NCI-H2029 treated with DMSO at 0.1 percent for 48 hours (cell line): Measurements from ENCODE around the gene RAPH1.

ENCODE experiments used
- DNase-seq: peaks from one replicate; lab custom pipeline; 2025; lab: John Stamatoyannopoulos, UW

Gene RAPH1, protein sequence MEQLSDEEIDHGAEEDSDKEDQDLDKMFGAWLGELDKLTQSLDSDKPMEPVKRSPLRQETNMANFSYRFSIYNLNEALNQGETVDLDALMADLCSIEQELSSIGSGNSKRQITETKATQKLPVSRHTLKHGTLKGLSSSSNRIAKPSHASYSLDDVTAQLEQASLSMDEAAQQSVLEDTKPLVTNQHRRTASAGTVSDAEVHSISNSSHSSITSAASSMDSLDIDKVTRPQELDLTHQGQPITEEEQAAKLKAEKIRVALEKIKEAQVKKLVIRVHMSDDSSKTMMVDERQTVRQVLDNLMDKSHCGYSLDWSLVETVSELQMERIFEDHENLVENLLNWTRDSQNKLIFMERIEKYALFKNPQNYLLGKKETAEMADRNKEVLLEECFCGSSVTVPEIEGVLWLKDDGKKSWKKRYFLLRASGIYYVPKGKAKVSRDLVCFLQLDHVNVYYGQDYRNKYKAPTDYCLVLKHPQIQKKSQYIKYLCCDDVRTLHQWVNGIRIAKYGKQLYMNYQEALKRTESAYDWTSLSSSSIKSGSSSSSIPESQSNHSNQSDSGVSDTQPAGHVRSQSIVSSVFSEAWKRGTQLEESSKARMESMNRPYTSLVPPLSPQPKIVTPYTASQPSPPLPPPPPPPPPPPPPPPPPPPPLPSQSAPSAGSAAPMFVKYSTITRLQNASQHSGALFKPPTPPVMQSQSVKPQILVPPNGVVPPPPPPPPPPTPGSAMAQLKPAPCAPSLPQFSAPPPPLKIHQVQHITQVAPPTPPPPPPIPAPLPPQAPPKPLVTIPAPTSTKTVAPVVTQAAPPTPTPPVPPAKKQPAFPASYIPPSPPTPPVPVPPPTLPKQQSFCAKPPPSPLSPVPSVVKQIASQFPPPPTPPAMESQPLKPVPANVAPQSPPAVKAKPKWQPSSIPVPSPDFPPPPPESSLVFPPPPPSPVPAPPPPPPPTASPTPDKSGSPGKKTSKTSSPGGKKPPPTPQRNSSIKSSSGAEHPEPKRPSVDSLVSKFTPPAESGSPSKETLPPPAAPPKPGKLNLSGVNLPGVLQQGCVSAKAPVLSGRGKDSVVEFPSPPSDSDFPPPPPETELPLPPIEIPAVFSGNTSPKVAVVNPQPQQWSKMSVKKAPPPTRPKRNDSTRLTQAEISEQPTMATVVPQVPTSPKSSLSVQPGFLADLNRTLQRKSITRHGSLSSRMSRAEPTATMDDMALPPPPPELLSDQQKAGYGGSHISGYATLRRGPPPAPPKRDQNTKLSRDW

DNA sequence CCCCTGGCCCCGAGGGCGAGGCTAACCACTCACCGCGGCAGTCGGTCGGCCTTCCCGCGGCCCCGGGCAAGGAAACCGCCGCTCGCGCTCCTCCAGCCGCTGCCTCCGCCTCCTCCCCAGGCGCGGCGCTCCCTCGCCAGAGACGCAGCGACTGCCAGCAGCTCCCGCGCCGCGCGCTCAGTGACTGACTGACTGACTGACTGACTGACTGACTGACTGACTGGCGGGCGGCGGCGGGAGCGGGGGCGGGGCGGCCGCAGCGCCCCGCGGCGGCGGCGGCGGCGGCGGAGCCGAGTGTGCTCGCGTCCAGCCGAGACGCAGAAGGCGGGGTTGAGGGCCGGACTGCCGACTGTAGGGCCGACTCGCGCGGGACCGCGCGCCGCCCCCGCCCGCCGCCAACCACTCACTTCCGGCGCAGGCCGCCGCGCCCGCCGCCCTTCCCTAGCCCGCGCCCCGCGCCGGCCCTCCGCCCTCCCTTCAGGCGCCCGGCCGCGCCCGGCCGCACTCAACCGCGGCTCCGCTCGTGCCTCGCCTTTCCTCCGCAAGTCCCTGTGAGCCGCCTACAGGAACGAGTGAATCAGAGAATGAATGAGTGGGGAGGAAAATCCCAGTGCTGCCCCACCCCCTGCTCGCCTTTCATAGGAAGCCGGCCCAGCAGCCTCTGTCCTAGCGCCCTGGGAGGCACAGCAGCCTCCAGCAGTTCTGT is at the start of gene RAPH1:
TSS of gene RAPH1 (minus strand) at position 224 of the 706 bp plus-strand sequence. CDS start 39,948 bp downstream, outside the sequence.
- peak; percentile 52 for DNase-seq

DNA sequence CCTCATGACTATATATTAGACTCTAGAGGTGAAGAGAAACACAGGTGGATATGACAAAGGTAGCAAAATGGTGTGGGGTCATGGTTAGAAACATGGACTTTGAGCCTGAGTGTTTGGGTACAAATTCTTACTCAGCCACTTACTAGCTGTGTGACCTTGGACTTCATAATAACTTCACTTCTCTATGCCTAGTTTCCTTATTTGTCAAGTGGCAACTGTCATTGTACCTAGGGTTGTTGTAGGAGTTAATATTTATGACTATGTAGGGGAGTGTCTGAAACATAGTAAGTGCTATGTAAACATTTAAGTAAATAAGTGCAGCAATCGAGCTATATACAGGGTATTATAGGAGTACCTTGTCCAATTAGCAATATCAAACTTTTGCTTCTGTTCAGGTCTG is 49.7 kb upstream of the RAPH1 start:
- DNase-seq, result peak; percentile 31

DNA sequence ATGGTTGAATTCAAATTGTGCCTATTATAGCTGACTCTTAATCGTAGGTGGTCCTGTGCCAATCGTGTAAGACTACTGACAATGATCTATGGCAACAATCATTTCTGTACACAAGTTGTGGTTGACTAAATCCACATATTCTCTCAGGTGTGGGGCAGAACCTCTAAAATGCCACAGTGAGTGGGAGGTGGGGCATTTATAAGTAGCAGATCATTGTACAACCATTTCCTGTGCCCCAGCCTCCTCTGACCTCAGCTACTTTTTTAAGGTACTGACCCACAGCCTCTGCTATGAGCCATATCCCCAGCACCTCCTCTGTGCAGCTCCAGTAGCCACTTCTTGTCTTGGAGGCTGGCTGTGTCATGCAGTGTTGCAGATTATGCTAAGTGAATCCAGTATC is 48.6 kb upstream of the RAPH1 start:
- no peak for DNase-seq

DNA sequence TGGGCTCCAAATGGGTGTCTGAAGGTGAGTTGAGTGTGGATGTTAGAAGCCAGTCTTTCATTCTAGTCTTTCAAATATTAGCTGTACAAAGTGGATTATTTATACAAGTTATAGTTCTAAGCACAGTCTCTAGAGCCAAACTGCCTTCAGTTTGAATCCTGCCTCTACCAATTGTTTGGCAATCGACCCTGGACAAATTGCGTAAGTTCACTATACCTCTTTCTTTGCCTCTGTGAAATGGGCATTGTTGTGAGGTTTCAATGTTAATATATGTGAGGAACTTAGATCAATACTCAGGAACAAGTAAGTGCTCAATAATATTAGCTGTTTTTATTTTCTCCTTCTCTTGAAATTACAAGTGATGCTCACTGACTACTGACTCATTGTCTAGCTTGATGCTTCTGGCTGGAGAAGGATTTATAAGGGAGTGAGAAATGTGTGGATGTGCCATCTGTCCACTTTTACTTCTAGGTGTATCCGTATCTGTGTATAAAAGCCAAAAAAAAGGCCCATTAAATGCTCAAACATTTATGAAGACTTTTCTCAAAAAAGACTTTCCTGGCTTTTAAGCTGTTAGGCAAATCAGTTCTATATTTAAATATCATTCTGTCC is 48.1 kb upstream of the RAPH1 start:
- DNase-seq, result no peak

DNA sequence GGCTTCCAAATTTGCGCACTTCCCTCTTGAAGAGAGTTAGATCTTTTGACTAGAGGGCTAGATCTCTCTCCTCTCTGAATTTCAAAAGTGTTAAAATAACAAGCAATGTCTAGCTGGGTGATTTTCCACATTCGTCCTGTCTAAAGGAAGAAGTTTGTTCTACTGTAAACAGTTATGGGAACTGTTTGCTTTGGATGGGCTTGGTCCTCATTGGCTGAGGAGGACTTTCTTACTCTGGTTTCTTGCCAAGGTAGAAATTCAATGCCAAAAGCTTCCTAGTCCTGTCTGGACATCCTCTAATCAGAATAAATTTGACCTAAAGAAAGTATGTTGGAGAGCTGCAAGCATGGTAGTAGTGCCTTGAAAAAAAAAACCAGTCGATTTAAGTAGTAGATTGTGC is 47.4 kb upstream of the RAPH1 start:
- DNase-seq, result no peak

DNA sequence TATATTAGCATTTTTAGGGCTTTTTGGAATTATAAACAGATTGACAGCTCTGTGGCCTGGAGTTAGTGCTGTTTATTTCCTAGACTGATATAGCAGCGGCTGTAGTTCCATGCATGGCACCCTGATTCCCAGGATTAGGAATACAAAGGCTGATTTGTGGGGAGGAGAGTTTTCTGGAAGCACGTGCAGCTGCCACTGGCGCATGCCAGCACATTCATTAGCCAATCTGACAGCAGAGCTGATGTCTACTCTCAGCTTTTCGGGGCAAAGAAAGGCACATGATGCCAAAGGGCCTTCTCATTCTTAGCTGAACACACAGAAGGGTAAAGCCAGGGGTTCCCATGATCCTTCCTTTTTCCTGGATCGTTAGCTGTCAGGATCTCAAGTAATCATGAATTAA is 45.7 kb upstream of the RAPH1 start:
- no peak for DNase-seq

DNA sequence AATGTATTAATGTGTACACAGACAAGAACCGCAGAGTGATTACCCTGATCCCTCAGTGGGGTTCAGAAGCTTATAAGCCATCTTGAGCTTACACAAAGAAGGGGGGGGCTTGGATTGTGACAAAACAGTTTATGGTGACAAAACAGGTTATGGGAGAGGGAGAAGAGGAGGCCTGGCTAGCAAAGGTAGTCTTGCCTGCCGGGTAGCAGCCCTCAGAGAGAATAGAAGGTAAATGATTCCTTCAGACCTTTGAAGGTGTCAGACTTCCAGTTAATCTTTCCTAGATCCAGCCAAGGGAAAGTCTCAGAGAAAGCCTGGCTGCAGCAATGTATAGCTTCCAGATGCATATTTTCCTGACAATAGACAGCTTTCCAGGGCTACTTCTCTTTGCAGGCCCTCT is 44.6 kb upstream of the RAPH1 start:
- DNase-seq, result no peak

DNA sequence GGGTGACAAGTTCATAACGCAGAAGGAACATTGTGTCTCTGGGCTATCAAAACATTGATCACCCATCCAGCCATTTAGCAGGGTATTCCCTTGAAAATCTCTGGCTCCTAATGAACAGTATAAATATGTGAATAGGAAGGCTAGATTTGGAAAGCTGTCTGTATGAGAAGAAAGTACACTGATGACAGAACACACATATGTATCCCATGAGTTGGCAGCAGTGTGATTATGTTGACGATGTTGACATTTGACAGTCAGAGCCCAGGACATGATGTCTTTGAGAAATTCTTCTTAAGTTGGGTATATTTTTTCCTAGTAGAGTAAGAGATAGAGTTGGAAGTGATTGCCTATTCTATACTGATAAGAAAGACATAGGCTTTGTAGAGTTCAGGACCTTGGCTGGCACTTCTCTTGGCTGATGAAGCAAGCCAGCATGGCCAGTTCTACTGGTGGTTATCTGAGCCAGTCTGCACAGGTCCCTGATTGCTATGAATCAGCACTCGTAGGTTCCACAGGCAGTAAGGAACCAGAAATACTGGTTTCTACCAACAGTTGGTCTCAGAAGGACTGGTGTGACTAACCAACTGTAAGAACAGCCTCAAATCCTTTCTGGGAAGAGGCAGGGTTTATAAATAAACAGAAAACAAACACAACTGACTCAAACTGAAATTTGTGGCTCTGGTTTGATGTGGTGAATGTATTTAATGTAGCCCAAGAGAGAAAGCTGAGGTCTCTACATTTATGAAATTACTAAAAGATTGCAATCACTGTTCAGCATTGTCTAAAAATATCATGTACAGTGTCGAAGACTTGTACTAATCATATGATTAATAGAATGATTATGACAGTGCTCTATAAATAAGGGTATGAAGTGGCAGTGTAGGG is 43.9 kb upstream of the RAPH1 start:
- peak; percentile 73 for DNase-seq

DNA sequence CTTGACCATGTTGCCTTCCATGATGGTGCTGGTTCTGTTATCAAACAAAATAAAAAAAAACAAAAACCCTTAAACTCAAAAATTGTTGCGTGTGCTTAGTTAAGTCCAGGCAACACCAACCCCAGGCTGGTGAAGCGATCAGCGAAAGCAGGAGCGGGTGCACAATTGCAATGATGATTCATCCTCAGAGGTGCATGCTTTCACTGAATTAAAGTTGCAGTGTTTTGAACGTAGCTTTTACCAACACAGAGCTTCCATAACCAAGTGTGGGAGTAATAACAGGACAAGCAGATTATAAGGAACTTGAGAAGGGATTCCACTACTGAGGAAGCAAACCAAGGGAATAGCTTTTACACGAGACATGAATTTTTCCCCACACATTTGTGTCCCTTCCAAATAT is 39.7 kb upstream of the RAPH1 start:
- DNase-seq, result no peak

DNA sequence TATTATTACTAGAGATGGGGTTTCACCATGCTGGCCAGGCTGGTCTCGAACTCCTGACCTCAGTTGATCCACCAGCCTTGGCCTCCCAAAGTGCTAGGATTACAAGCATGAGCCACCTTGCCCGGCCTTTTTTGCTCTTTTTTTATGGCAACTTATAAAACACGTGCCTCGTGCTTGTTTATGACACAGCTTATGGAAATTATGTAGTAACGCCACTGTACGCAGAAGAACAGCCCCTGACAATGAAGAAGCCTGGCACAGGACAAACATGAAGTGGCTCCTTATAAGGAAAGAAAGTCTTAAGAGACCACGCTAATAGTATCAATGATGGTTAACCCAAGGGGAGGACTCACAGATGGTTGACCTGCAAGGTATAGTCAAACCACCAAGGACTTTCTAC is 37.2 kb upstream of the RAPH1 start:
- DNase-seq, result no peak

DNA sequence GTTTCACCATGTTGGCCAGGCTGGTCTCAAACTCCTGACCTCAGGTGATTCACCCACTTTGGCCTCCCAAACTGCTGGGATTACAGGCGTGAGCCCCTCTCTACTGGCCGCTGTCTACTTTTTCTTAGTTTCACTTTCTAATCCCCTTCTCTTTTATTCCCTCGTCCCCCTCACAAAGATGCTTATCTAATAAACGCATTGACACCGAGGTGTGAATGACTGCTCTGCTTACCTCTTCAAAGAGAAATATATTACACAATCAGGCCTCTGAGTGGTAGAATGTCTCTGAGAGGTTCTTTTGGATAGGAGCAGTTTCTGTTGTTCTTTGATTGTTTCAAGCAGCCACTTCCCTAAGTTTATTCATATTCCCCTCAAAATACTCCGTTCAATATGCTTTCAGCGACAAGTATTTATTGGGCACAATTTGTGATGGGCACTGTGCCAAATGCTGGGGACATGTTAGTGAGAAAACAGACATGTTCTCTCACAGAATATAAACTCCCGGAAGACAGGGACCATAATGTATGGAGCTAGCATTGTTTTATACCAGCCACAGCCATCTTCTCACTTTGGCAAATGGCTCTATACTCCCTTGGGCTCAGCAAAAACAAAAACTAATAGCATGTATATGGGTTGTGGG is 34.7 kb upstream of the RAPH1 start:
- no peak for DNase-seq

DNA sequence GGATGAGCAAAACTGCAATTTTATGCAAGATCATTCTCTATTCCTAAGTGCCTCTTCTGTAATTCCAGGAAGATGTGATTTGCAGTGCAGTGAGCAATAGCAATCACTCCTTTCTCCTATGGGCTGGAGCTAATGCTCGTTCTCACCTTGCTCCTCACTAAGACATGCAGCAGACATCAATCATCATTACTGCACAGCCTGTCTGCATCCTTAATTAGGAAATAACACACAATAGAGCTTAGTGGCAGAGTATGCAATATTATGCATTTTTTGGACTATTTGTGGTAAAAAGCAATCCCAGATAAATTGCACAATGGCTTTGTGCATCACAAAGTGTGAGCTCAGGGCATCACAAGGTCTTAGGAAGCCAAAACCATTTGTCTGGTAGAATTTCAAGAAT is 32.6 kb upstream of the RAPH1 start:
- DNase-seq, result no peak

DNA sequence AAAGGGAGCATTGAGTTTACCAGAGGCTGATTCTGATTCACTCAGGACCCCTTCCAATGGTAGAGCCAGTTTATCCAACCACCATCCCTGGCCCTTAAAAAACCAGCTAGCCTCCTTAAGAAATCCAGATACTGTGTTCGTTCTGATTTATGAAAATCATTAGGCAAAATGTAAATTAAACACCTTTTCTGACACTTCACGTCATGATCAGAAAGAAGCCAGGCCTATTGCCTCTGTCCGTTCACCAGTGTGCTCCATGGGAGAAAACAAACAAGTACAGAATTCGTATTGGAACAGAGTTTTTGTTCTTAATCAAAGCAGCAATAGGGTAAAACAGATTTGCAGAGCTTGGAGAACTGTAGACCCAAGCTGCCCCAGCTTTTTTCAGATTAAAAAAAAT is 31.1 kb upstream of the RAPH1 start:
- DNase-seq, result no peak

DNA sequence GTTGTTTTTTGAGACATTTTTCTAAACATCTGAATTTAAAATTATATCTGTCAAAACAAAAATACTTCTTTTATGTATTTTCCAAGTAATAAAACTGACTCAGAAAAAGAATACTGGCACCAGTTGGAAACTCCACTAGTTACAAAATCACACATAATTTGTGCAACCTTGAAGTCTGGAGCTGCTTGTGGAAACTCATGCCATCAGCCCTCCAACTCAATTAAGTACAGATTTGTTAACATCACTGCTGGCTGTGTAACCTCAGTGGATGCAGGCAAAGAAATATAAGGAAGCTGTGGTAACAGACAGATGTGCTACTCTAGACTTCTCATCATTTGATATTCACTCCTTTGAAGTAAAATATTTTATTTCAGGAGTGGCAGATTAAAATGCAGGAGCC is 30.0 kb upstream of the RAPH1 start:
- no peak for DNase-seq

DNA sequence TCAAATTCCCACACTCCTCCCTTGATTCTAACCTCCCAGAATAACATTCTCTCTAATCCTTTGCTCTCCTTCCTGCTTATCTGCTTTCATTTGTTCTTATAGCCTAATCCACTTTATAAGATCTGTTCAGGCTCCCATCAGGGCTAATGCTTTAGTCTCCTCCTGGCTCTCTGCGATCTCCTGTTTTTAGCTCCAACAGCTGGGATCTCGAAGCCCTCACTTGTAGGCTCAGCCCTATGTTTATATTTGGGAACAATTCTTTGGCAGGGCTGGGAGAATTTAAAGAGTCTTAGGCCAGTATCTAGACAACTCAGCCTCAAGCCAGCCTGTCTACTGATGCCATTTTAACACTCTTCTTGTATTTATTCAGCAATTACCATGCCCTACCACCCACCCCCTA is 27.2 kb upstream of the RAPH1 start:
- no peak for DNase-seq

DNA sequence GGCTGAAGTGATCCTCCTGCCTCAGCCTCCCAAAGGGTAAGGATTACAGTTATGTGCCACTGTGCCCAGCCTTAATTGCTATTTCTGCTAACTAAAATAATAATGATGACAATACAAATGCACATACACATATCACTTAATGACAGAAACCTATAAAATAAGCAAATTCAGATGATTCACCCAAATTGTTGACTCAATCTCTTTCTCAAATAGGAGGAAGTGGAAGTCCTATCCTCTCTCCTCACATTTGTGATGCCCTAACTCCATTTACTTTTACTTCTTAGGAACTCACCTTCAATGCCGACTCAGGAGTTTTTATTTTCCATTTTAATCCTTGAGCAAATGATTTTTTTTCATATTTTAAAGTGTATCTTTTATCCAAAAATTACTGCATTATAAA is 24.5 kb upstream of the RAPH1 start:
- no peak for DNase-seq

DNA sequence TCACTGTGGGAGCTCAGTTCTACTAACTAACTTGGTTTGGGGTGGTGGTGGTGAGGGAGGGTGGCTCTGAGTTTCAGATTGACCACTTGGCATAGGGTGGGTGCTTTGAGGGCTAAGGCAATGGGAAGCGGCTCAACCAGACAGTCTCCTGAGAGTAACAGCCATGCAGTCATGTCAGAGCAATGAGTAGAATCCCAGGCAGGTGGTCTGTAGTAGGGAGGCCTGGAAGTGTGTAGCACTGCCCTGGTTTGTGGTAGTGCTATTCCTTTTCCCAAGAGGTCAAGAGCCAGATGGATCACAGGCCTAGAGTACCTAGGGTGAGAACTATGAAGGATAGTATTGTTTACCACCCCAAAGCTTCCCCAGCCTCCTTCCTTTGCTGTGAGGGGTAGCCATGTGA is 18.7 kb upstream of the RAPH1 start:
- no peak for DNase-seq

DNA sequence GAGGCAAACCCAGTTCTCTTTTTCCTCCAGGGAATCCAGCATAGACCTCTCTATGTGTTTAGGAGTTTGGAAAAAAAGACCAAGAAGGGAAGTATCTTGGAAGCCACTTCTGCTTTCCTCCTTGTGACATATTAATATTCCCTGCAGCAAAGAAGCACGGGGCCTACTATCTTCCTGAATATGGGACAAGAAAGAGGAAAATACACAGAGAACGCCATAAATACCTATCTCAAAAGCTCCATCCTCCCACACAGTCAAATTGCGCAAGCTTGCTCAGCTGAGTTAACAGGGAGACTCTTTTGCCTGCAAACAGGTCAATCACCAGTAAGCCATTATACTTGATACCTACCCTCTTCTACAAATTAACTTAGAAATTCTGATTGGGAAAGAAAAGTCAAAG is 16.7 kb upstream of the RAPH1 start:
- no peak for DNase-seq

DNA sequence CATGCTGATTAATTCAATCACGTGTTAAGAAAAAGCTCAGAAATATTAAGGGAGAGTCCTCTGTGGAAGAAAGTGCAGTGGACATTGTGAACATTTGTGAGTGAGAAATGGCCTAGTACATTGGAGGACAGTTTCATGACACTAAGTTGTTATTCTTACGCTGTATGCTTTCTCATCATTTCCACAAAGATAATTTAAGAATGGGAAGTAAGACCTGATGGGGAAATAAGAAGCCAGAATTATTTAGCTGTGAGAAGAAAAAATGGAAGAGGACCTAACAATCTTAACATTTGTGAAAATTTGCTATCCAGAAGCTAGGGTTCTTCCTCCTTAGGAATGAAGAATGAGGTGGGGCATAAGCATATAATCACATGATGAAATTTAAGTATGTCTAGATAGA is 15.2 kb upstream of the RAPH1 start:
- no peak for DNase-seq

DNA sequence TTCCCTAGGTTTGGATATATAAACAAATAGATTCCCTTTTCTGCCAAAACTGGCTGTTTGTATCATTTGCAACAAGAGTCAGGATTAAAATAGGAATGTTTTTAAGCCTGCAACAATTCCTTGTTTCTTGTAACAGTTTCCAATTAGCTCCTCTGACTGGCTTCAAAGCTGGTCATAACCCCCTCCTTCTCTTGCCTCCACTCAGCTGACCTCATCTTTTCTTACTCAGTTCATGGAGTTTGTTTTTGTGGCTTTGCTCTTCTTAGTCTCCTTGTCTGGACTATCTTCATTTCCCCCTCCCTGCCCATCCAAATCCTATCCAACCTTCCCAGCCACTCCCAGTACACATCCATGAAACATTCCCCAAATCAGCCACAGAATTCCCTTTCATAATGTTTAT is 14.3 kb upstream of the RAPH1 start:
- no peak for DNase-seq
